ENCODE results near the gene GPR15. TPM values are rescaled to one million over a fixed set of nuclear protein-coding genes. Genes with fewer than 3 reads are reported as not detected.

Gene GPR15
- total RNA-seq, 1 donor, result not detected

DNA sequence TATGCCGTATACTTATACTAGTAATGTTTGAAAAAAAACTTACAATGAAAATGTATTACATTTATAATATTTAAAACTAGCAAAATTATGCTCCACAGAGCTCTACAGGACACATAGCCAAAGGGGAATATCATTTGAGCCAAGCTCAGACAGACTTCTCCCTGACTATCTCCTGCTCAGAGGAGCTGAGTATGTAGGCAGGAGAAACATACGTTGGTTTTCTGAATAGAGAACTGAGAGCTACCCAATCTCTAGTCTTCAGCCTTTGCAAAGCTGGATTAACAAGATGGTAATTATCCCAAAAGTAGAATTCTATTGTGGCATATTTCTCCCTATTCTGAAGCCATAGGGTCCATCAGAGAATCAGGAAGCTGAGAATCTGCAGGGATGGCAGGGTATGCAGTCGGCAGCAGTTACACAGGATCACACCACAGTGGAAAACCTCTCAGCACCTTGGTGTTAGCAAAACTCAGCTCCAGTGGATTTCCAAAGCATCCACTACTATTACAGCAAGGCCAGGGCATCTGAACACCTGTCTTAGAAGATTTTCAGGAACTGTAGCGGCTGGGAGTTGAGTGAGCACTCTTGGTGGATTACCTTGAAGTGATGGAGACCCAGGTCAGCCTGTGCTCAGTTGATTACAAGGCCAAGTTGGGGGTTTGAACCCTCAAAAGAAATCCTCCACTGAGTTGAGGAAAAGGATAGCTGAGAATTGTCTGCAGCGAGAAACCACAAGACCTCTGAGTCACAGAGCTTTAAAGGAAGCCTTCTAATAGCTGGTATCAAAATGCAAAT lies 30.1 kb downstream of the GPR15 start:
- DNase-seq (ENCODE audit: low read depth), result no peak
- TF ChIP-seq, protein P1, sequence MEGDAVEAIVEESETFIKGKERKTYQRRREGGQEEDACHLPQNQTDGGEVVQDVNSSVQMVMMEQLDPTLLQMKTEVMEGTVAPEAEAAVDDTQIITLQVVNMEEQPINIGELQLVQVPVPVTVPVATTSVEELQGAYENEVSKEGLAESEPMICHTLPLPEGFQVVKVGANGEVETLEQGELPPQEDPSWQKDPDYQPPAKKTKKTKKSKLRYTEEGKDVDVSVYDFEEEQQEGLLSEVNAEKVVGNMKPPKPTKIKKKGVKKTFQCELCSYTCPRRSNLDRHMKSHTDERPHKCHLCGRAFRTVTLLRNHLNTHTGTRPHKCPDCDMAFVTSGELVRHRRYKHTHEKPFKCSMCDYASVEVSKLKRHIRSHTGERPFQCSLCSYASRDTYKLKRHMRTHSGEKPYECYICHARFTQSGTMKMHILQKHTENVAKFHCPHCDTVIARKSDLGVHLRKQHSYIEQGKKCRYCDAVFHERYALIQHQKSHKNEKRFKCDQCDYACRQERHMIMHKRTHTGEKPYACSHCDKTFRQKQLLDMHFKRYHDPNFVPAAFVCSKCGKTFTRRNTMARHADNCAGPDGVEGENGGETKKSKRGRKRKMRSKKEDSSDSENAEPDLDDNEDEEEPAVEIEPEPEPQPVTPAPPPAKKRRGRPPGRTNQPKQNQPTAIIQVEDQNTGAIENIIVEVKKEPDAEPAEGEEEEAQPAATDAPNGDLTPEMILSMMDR (IDR thresholded peaks at IDR 0.05; ENCODE audit: insufficient read depth, low read depth, low read length), result no peak
- H3K4me3 ChIP-seq (ENCODE audit: low read depth, low read length), result no peak overlapping the region

DNA sequence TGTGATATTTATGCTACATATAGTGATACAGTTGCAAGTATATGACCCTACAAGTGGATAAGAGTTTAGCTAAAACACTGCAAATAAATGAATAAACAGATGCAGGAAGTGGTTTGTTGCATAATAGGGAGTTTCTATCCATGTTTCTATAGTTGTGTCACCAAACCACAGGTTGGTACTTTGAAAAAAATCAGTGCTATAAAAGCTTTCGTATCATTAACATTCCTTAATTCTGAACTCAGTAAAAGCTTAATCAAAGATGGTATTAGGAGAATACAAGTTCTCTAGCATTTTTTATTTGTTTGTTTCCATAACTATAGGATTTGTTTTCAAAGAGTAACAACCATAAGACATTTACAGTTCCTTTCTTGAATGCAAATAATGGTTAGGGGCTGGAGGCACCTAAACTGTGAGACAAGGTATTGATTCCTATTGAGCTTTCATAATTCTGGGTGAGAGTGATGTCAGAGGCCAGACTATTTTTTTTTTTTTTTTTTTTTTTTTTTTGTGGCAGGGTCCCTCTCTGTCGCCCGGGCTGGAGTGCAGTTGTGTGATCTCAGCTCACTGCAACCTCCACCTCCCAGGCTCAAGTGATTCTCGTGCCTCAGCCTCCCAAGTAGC lies 32.0 kb downstream of the GPR15 start:
- peak; percentile 84 for DNase-seq (ENCODE audit: low read depth)
- TF ChIP-seq, protein P1 (IDR thresholded peaks at IDR 0.05; ENCODE audit: insufficient read depth, low read depth, low read length), result no peak
- no peak overlapping the region for H3K4me3 ChIP-seq (ENCODE audit: low read depth, low read length)

DNA sequence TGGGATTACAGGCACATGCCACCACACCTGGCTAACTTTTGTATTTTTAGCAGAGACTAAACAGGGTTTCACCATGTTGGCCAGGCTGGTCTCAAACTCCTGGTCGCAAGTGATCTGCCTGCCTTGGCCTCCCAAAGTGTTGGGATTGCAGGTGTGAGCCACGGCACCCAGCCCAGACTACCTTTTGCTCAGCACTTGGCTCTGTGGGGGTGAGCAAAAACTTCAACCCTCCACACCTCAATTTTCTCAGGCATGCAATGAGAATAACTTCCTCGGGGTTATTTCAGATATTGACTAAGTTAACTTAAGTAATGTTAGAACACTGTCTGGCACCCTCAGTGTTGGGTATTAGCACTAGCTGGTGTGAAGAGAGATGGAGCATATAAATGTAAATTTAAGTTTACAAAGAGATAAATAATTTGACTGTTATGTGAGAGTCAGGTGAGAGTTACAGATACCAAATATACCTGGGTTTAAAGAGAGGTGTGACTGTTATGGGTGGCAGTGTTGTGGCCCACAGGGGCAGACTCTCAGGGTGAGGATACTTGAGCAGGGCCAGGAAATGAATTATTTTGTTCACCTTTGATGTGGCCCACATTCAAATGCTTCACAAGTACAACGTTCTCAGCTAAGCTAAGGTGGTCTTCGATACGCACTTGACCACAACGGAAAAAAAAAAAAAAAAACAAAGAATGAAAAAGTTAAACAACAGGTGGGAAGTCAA lies 32.7 kb downstream of the GPR15 start:
- no peak overlapping the region for H3K4me3 ChIP-seq (ENCODE audit: low read depth, low read length)
- DNase-seq (ENCODE audit: low read depth), result no peak
- TF ChIP-seq, protein P1 (IDR thresholded peaks at IDR 0.05; ENCODE audit: insufficient read depth, low read depth, low read length), result no peak

DNA sequence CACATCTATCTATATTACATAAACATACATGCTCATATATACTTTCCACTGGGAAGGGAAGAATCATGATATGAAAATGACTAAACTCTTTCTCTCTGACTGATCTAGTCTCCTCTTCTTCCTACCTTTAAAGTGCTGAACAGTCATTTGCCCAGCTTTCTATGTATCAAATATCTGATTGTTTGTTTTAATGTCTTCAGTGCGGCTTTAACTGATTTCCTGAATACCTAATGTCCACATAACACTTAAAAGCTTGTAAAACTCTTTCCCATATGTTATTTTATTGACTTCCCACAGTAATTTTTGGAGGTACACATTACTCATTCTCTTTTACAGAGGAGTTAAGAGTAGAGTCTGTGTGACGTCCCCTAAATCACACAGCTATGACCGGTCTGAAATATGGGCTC lies 33.5 kb downstream of the GPR15 start:
- peak; percentile 74 for DNase-seq (ENCODE audit: low read depth)

DNA sequence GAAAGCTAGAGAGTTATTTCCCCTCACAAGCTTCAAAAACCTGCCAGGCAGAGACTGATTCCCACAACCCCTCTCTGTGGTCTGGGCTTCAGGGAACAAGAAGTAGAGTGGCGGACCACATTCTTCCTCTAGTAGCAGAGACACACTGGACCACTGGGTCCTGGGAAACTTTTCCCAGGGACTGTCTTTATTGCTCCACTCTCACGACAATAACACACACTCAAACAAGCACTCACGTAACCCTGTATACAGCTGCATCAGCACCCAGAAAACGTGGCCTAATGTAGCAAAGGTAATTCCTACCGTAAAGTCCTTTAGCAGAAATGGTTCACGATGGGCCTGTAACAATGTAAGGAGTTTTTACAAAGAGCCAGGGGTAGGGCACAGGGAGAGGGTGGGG lies 34.1 kb downstream of the GPR15 start:
- no peak overlapping the region for H3K4me3 ChIP-seq (ENCODE audit: low read depth, low read length)
- peak; percentile 22 for DNase-seq (ENCODE audit: low read depth)
- TF ChIP-seq, protein P1 (IDR thresholded peaks at IDR 0.05; ENCODE audit: insufficient read depth, low read depth, low read length), result no peak

More for the DNA sequence above, 33.5 kb downstream of the GPR15 start:
- H3K4me3 ChIP-seq (ENCODE audit: low read depth, low read length), result no peak overlapping the region
- TF ChIP-seq, protein P1 (IDR thresholded peaks at IDR 0.05; ENCODE audit: insufficient read depth, low read depth, low read length), result no peak

DNA sequence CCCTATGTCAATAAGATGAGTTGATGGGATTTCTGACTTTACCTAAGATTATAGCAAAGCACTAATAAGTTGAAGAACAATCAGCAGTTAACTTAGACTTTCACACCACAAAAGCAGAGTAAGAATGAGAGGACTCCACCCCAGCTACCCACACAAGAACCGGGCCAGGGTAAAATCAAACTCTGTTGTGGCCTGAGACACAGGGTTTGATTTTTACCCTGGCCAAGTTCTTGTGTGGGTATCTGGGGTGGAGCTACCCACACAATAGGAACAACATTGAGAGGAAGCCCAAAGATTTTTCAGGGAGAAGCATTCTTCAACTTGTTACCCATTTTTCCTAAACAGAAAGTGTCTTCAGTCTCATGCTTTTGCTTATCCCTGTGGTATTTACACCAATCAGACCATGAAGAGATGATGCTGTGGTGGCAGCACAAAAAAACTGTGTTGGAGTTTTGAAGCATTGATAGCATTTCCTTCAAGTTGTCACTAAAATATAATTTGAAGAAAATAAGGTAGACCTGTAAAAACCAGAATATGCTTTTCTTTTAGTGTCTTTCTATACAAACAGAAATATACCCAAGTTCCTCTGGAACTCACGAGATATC lies 36.0 kb downstream of the GPR15 start:
- no peak overlapping the region for H3K4me3 ChIP-seq (ENCODE audit: low read depth, low read length)
- TF ChIP-seq, protein P1 (IDR thresholded peaks at IDR 0.05; ENCODE audit: insufficient read depth, low read depth, low read length), result no peak
- DNase-seq (ENCODE audit: low read depth), result no peak

Data from fibroblast of villous mesenchyme (primary cell).